NCI-H1105 (cell line): Measurements from ENCODE around the gene ST6GALNAC3.

Source experiments
- DNase-seq: peaks from one replicate; lab custom pipeline; 2025; lab: John Stamatoyannopoulos, UW

Gene ST6GALNAC3

DNA sequence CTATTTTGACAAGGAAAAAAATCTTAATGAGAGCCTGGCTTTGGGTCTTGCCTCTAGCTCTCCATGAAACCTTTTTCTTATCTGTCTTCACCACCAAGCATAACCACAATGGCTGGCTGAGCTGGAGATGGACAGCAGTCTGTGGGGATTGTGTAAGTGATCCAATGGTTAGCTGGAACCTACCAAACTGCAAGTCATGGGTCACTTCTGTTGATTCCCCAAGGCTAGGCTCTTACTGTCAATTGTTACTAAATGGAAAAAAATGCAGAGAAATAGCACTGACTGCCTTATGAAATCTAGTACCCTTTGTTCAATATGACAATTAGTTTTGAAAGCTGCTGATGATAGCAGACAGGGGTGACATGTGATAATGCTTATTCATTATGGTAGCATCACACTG is 359.0 kb downstream of the ST6GALNAC3 start:
- DNase-seq, result no peak

DNA sequence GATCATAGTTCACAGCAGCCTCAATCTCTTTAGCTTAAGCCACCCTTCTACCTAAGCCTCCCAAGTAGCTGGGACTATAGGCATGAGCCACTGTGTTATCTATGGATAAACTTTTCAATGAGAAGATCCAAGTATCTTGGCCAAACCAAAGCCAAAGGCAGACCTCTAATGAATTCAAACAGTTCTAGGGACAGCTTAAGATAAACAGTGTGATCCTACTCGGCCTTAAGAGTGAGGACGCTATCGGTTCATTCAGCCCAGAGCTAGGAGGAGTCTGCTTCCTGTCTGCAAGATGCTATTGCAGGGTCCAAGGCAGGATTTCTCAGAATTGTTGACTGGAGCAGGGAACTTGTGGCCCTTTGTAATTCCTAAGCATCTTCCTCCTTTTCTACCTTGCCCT is 368.7 kb downstream of the ST6GALNAC3 start:
- no peak for DNase-seq

DNA sequence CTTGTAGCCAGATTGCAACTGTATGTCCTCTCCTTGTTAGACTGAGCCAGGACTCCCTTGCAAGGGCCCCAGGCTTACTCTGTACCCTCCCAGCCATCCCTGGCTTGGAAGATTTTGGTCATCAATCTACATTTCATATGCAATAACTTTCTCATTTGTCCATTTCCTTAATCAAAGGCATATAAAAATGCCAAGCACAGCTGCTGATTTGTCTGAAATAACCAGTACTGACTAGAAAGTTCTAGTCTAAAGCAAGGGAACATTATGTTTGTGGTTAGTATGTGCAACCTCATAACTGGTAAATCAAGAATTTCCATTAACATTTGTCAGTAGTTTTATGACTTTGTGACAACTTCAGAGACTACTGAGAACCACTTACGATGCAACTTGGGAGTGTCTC is 370.2 kb downstream of the ST6GALNAC3 start:
- no peak for DNase-seq

DNA sequence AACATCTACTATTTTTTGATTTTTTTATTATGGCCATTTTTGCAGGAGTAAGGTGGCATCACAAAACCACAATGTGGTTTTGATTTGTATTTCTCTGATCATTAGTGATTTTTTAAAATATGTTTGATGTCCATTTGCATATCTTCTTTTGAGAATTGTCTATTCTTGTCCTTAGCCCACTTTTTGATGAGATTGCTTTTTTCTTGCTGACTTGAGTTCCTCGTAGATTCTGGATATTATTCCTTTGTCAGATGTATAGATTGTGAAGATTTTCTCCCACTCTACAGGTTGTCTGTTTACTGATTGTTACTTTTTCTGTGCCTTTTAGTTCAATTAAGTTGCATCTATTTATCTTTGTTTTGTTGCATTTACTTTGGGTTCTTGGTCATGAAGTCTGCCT is 375.7 kb downstream of the ST6GALNAC3 start:
- no peak for DNase-seq

DNA sequence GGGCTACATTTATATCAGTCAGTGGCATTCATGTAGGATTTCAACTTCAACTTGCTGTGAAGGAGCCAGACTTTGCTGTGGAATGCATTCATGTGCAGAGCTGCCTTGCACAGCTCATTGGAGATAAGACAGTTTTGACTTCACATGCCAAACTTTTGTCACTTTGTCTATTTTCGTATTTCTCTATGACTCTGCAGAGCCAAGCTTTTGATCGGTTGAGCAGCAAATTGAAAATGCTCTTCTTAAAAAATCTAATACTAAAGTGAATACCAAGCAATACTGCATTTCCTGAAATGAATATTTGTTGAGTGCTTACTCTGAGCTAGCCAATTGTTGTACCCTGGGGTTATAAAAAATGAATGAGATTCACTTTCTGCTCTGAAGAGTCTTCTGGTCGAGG is 388.7 kb downstream of the ST6GALNAC3 start:
- no peak for DNase-seq

DNA sequence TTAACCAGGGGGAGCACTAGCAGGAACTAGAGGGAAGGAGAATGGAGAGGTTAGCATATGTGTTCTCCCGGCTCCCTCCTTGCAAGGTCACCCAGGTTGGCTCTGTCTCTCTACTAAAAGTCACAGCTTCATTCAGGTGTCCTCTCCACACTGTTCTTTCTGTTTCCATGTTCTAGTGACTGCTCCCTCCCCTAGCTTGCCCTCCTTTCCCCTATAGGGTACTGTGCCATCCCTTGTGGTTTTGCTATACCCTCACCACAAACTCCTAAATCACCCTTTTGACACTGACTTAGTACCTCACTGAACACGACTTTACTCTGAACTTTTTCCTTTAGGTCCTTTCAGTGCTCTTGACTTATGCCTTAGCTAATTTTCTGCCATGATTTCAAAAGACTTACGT is 389.3 kb downstream of the ST6GALNAC3 start:
- DNase-seq, result no peak

DNA sequence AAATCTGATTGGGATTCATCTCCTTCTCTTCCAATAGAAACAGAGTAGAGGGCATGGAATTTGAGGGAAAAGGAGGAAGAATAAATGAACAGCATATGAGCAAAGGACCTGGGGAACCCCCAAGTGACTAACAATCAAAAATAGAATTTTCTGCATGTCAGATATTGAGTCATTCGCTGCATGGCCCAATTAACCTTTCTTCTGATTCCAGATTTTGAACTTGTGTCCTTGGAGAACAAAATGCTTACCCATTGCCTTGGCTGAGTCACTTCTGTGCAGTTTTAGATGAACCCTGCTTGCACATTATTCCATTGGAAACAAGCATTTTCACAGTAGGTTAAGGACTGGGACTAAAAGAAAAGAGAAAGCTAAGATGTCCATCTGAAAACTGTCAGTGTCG is 390.5 kb downstream of the ST6GALNAC3 start:
- no peak for DNase-seq

DNA sequence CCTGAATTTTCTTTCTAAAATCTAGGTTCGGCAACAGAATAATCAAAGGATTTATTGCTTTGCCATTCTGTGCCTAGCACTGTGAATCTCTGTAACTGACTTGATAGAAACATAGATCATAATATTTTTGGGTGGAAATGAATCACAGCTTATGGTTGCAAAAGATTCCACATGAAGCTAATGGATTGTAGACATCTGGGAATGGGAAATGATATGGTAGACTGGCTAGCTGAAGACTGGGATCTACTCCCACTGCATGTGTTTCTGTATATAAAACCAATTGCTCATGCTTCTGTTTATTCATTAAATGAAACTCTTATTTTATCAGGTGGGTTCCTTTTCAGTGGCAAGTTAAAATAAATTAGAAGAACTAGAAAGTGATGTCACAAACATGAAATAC is 395.6 kb downstream of the ST6GALNAC3 start:
- DNase-seq, result no peak

DNA sequence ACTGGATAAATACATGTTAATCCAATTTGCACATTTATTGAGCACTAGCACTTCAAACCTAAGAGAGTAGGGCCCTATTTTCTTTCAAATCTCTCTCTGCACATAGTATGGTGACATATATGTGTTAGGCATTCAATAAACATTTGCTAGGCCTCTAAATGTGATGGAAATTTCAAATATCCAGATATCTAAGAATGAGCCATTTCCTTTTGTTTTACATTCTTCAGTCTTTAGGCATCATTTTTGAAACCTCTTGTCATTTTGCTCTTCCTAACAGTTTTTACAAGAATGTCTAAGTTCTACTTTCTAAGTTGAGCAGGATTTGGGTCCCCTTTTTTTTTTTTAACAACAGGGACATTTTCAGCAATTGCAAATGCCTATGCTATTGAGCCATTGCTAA is 397.0 kb downstream of the ST6GALNAC3 start:
- DNase-seq, result no peak

DNA sequence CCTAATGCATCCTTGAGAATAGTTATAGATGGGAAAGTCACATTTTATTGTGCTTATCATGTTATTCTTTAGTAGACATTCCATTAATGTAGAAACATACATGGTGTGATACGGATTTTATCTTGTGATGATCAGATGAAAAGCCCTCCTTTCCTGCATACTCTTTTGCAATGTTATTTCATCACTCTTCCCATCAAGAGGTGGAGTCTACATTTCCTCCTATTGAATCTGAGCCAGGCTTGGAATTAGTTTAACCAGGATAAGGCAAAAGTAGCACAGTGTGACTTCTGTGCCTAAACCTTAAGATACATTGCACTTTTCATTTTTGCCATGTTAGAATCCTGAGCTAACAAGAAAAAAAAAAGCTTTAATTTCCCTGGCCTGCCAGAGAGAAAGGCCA is 399.0 kb downstream of the ST6GALNAC3 start:
- no peak for DNase-seq

DNA sequence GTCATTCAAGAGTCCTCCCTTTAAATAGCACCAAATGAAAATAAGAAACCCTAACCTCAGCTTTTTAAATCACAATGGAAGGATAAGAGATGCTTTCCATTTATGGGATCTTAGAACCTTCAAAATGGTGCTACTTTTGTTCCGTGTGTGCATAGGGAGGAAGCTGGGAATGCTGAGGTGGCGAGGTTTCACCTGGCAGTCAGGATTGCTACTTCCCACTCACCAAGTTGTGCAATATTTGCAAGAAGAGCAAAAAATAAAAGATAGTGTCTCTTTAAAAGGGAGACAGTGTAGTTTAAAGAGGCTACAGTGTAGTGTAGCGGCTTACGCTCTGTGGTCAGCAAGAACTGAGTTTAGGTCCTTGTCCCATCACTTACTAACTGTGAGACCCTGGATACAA is 400.4 kb downstream of the ST6GALNAC3 start:
- no peak for DNase-seq

DNA sequence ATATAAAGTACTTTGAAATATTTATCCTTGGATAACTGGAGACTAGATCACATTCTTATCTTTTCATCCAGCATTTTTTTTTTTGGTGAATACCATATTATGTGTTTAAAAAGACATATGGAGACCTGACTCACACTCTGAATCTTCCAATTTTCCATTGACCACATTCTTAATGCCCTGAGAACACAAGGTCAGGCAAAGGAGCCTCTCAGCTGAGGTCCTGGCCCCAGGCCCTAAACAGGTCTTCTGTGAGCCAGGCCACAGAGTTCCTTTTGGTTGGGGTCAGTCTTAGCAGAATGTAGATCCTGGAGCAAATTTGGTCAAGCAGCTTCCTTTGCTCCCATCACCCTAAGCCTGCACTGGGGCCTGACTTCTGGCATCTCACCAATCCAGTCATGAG is 402.6 kb downstream of the ST6GALNAC3 start:
- DNase-seq, result no peak

DNA sequence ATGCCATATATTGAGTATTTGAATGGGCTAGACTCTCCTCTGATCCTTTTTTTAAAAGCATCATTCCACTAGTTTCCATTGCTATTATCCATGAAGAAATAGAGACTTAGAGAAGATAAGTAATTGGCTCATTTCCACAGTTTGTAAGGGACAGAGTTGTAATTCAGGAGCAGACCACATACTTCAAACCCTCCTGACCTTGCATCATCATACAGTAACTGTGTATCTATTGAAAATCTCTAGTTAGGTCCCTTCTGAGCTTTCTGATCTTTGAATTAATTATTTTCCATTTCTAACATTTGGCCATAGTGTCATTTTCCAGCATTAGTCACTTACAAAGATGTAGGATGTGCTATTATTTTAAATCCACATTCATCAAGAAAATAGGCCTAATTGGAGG is 406.3 kb downstream of the ST6GALNAC3 start:
- DNase-seq, result no peak

DNA sequence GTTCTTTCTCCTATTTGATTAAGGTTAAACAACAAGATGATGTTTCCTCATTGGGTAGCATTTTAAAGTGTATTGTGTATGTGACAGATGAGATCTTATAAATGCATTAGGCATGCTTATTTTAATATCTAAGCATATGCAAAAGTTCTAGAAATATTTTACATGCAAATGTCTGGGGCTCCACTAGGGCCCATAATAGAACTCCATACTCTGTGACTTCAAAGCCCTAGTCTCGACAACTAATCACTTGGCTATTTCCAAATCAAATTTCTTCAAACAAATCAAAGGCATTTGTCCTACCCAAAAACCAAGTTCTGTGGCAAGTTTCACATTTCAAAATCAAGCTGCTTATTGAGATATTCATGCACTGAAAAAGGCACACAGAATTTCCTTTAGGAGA is 407.1 kb downstream of the ST6GALNAC3 start:
- no peak for DNase-seq

DNA sequence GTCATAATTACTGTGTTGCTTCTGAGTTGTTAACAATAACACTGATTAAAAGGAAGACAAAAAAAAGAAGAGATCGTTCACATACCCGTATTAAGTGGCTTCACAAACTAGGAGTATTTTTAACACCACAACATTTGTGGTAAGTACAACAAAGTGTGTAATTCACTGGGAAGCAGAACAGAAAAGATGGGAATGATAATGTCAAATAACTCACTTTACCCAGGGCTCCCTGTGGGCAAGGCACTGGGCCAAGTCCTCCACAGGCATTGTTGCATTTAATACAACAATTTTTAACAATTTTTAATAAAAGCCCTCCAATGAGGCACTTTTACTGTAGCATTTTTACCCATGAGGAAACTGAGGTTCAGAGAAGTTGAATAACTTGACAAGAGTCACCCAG is 407.7 kb downstream of the ST6GALNAC3 start:
- no peak for DNase-seq

DNA sequence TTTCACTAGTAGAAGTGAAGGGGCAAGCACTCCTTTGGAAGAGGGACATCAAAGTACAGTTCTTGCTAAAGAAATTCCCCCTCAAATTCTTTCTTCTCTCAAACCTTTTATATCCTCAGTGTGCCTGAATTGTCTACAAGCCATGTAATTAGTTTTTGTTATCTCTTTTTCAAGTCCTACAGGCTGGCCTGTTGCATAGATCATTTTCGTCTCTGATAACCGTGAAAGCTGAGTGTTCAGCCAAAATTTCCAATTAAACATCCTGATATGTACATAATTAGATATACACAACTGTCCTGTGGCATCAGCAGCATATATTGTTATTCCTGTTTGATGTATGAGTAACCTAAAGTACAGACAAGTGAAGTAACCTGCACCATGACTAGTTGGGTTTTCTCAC is 417.2 kb downstream of the ST6GALNAC3 start:
- no peak for DNase-seq

DNA sequence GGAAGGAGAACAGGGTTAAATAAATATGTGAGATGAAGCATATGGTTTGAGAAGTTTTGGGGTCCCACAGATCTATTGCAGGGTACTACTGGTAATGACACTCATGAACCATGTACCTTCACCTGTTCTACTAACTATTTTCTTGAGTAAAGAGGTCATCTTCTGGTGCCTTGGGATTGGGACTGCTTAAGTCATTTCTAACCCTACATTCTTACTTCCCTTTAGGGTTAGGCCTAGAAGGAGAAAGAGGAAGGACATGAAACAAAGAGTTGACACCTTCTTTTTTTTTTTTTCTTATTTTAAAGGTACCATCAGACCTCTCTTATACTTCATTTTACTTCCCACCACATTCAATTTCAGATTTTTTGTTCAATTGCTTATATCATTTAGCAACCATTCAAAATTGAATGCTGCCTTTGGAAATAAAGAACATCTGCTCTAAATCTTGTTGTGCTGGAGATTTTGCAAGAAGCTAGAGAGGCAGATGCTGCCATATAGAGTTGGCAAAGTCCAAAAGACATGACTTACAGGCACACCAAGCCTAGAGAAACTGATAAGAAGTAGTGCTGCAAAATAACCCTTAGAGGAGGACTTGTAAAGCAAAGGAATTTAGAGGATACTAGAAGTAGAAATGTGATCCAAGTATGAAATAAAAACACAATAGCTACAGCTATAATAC is 418.3 kb downstream of the ST6GALNAC3 start:
- no peak for DNase-seq

DNA sequence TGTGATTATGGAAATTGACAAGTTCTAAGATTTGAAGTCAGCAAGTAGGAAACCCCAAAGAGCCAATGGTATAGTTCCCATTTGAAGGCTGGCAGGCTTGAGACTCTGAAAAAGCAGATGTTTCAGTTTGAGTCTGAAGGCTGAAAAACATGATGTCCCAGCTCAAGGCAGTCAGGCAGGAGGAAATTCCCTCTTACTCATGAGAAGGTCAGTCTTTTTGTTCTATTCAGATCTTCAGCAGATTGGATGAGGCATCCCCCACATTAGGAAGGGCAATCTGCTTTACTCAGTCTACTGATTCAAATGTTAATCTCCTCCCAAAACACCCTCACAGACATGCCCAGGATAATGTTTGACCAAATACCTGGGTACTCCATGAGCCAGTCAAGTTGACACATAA is 420.3 kb downstream of the ST6GALNAC3 start:
- no peak for DNase-seq

DNA sequence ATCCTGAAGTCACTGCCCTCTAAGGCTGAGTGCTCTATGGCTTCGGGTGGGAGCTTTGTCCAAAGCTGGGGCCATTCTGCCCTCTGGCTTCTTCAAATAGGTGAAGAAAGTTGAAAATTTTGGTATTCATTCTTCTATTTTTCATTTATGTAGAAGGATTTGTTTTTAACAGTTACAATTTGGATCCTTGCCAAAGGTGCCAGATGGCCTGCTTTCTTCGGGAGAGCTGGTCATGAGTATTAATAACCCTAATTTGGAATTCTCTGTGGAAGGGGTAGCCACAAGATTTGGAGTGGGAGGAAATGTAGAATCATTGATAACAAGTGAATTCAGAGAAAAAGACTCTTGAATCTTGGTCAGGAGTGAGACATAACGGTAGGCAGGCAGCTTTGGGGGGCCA is 422.3 kb downstream of the ST6GALNAC3 start:
- DNase-seq, result peak; percentile 20

DNA sequence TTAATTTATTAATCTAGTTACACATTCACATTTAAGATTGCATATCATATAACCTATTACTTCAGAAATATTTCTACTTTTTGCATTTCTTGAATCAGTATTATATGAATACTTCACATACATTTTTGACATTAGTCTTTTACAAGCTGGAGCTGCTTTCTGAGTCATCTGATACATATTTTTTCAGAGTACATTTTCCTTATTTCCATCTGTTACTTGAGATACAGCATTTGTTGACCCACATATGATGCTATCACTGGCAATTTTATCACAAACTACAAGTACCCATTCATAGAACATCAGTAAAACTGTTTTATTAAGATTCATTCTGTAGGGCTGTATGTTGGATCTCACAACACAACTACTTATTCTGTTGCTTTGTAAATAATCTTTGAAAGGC is 425.6 kb downstream of the ST6GALNAC3 start:
- no peak for DNase-seq

DNA sequence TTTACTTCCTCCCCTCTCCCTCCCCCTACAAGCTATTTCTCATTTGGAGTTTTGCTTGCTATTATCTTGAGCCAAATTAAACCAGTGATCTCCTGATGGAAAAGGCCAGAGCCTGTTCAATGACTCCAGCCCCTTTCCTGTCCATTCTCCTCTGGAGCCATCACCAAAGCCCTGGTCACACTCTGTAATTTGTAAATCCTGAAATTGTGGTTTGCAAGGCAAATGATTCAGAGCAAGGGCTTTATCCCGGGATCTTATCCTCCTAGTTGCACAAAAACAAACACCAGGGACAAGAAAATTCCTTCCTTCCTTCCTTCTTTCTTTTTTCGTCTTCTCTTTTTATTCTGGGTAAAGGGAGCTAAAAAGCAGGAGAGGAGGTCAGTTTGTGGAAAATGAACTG is 426.6 kb downstream of the ST6GALNAC3 start:
- DNase-seq, result no peak

DNA sequence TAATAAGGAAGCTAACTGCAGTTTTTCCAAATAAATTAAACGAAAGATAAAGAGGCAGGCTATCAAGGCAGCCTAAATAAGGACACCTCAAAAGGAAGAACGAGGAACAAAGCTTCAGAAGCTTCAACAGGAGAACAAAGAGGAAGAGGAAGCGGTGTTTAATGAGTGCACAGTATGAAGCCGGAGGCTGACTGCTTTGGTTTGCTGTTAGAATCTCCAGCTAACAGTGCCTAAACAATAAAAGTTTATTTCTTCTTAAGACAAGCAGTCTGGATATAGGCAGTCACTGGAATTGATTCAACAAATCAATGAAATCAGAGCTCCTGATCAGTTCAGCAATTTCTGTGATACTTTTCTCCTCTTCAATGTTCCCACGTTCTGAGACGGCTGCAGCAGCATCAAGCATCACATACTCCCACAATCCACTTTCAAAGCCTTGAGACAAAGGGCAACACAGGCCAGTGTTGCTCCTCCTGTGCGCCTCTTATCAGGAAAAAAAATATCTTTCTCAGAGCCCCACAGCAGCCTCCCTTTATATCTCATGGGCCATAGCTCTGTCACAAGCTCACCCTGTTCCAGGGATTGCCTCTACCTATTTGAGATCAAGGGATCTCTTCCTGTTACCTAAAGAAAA is 427.2 kb downstream of the ST6GALNAC3 start:
- DNase-seq, result no peak

DNA sequence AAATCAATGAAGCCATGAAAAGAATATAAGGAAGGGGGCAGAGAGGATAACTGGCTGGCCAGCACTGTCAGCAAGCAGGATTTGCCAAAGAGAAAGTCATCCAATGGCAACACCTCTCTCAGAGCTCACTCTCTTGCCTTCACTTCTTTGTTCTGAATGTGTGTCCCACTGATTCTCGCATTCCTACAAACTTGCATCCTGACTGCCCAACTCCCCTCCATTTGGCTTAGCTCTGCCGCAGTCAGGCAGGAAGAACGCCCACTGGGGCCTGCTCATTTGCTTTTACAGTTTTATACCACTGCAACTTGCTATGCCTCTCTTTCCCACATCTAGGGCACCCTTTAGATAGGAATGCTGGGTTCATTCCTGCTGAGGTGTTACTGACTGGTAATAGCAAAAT is 428.6 kb downstream of the ST6GALNAC3 start:
- DNase-seq, result no peak

DNA sequence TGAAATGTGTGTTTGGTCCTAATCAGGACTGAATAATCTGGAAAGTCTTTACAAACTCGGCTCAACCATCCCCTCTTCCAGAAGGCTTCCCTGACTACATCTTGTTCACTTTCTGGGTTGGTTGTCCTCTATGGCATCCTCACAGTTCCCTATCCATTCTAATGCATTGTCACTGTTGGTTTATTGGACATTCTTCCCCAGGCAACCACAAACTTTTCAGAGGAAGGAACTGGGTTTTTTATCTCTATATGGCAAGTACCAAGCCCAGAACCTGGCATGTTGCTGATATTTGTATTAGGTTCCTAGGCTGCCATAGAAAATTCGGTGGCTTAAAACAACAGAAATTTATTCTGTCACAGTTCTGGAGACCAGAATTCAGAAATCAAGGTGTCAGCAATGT is 429.2 kb downstream of the ST6GALNAC3 start:
- no peak for DNase-seq
